Endothelial cell of hepatic sinusoid (primary cell): ENCODE measurements around the gene AHNAK.

ENCODE experiments used
- in situ Hi-C: cut with HindIII; loops from 2 replicates; pipeline ENCODE4 v1.10.0; 2017; ENCODE audit warnings: low sequenced_read_pairs

AHNAK gene

DNA sequence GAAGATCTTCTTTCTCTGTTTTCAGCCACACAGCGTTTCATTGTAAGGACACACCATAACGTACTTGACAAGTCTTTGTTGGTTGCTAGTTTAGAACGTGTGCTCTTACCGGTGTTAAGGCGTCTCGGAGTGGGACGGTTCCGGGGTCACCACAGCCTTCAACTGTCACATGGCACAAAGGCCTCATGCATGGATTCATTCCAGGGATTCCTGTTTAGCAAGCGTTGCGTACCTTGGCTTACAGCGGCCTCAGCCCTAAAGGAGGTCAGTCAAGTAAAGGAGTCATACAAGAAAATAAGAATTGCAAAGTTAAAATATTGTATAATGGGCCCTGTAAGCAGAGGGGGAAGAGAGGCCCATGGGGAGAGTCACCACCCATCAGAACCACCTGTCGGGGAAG is 130.0 kb downstream of the AHNAK start:
- in situ Hi-C loops = no loop called here

DNA sequence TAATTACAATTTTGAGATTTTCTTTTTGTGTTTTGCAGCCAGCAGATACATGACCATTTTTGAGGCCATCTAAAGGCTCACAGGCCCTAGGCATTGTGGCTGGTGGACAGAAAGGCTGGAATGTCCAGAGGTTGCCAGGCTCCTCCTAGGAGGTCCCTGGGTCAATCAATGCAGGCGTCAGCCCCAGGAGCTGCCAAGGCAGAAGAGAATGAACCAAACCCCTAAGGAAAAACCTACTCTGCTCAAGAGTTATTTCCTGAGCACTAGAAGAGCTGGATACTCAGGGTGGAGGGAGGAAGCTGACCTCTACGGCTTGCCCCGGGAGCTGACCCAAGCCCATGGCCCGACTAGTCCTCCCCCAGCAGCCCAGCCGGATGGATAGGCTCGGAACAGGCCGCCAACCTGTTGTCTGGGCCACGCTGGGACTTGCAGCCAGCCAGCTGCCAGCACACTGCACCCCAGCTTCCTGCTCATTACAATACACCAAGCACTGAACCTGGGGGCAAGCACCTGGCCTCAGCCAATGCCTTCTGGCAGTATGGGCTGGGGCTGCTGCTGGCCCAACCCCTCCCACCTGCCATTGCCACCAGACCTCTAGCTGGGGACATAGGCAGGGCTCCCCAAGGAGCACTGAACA is 133.4 kb downstream of the AHNAK start:
- in situ Hi-C loops = no loop called here

GRCh38 chr11:62411524-62411923 is 135.1 kb downstream of the AHNAK start:
- in situ Hi-C loops = no loop called here

- in situ Hi-C loops = no loop called here
Observed at GRCh38 chr11:62410972-62411371, 135.6 kb downstream of the AHNAK start.

DNA sequence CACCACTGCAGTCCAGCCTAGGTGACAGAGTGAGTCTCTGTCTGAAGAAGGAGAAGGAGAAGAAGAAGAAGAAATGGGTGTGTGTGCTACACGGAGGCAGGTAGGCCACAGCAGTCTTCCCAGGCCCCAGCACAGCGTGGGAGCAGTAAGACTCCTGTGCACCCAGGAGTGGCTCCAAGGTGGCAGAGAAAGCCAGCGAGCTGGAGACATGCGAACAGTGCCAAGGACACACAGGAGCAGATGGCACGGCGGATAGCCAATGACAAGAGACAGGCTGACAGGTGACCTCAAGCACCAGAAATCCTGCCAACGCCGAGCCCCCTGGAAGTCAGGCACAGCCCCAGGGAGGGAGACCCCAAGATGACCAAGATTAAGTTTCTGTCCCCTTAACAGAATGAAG is 136.8 kb downstream of the AHNAK start:
- in situ Hi-C loops = no loop called here

- in situ Hi-C loops = no loop called here
Observed at GRCh38 chr11:62406034-62406433, 140.6 kb downstream of the AHNAK start.

- in situ Hi-C loops = no loop called here
Observed at GRCh38 chr11:62404901-62405300, 141.7 kb downstream of the AHNAK start.

DNA sequence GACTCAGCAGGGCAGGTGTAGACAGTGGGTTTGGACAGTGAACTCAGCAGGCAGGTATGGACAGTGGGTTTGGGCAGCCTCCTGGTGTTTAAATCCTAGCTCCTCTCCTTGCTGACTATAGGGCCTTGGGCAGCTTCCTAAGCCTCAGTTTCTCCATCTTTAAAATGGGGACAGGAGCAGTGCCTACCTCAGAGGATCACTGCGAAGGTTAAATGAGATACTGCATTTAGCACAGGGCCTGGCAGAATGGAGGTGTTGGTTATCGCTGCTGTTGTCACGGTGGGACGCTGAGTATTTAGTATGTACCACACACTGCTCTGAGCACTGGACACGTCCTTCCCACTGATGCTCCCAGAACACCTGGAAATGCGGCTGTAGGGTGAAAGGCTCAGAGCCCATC is 142.2 kb downstream of the AHNAK start:
- in situ Hi-C loops = no loop called here

GRCh38 chr11:62402960-62403730 is 143.5 kb downstream of the AHNAK start:
- in situ Hi-C loops = no loop called here

- in situ Hi-C loops = no loop called here
Observed at GRCh38 chr11:62402226-62402959, 144.2 kb downstream of the AHNAK start.

DNA sequence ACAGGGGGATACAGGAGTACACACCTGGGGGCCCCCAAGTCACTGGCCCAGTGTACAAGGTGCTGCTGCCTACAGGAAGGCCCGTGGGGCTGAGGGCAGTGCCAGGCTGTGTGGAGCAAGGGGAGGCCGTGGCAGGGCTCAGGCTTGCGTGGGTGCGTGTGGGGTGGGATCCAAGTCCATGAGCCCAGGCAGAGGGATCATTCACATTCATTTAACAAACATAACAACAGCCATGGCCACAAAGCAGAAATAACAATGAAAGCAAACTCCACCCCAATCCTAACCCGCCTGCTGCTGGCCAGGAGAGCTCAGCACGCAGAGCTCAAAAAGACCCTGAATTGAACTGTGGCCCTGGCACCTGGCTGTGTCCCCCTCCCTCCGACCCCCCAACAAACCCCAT is 144.8 kb downstream of the AHNAK start:
- in situ Hi-C loops = no loop called here

DNA sequence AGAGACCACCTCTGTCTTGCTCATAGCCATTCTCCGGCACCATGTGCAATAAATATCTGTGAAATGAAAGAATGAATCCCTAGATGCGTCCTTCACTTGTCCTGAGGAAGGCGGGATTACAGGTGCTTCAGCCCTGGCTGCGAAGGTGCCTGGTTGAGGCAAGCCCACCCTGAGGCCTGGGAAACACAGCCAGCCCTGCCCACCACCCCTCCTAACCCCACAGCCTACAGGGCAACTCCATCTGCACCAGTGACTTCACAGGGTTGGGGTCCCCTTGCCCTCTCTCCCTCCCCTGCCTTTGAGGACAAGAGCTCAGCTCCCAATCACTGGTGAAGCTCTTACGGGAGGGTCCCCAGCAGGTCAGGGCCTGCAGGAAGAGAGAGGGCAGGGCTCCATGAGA is 145.2 kb downstream of the AHNAK start:
- in situ Hi-C loops = no loop called here

- in situ Hi-C loops = no loop called here
Observed at GRCh38 chr11:62400760-62401159, 145.8 kb downstream of the AHNAK start.

DNA sequence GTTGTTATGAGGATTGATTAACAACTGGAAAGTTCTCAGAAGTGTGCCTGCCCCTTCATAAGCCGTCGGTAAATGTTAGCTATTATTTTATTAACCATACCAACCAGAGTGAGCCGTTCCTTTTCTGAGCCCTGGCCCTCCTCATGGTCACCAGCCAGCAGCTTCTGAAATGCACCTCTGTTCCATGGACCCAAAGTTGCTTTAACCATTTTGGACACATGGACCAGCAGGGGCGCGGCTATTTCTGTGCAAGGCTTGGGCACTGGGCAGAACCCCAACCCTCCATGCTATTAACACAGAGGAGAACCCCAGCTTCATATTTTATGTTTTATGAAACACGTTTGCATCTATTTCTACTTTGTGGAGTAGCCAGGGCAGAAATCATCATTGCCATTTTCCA is 146.3 kb downstream of the AHNAK start:
- in situ Hi-C loops = no loop called here

DNA sequence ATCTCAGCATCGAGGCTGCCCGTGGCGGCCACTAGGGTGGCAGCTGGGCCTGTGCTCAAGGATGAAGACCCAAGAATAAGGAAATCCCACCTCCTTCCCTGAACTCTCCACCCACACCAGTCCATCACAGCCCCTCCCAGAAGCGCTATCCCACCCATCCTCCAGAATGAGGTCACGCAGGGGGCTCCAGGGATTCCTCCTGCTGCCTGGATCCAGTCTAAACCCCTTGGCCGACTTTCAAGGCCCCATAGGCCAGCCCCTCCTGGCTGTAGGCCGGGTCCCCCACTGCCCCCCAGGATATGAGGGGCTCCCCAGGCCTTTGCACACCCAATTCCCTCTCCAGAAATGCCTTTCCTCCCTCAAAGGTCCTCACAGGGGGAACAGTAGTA is 146.7 kb downstream of the AHNAK start:
- in situ Hi-C loops = no loop called here

DNA sequence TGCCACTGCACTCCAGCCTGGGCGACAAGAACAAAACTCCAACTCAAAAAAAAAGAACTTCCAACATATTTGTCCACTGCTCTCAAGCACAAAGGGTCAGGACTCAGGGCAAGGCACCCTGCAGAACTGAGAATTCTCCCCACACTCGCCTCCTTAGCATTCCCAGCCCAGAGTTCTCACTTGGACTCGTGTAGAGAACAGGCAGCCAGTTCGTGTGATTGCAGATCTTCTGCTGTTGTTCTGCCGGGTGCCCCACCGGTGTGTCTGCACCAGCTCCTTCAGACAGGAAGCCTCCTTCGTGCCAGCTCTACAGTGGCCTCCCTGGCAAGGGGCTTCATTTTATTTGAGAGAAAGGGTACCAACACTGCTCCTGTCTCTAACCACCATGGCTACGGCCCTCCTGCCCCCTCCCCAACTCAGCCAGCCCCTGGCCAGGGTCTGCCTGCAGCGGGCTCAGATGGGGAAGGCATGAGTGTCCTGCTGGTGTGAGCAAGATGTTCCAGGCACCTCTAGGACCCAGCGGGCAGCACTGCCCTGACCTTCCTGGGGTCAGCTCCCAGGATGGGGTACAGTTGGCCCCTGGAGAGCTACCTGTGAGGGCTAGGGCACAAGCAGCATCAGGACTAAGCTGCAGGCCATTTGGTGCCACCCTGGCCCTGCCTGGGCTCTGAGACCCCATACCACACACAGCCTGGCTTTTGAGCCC is 147.3 kb downstream of the AHNAK start:
- in situ Hi-C loops = no loop called here

DNA sequence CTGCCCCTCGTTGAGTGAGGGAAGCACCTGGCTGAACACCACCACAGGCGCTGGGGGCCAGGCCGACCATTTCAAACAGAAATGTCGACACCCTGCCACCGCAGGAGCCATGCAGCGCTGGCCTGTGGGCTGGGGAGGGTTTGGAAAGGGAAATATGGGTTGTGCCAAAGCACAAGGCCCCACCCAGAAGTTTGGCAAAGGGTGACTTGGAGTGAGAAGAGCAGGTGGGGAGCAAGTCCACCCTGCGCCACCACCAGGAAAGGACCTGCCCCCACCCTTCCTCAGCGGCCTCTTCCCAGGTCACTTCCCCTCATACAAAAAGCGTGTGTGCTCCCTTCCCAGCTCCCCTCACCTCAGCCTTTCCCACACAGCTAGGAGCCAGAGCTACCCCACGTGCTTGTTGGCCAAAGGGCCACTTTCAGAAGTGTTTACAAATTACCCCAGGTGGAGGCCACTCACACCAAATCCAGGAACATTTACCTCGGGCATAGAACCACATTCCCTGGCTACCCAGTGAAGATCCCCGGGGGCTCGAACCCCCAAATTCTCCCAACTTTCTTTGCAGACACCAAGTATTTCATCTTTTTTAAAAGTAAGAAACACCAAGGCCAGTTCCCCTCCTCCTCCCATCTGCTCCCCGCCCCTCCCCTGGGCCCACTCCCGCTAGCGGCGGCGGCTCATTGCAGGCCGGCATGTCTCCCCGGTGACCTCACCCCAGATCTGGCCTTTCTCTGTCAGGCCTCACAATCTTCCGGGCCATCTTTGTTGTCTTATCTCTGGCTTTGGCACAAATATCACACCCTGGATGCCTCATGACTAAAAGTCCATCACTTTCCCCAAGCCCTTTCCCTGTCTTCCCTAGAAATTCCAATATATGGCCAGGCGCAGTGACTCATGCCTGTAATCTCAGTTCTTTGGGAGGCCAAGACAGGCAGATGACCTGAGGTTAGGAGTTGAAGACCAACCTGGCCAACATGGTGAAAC is 148.3 kb downstream of the AHNAK start:
- in situ Hi-C loops = no loop called here

DNA sequence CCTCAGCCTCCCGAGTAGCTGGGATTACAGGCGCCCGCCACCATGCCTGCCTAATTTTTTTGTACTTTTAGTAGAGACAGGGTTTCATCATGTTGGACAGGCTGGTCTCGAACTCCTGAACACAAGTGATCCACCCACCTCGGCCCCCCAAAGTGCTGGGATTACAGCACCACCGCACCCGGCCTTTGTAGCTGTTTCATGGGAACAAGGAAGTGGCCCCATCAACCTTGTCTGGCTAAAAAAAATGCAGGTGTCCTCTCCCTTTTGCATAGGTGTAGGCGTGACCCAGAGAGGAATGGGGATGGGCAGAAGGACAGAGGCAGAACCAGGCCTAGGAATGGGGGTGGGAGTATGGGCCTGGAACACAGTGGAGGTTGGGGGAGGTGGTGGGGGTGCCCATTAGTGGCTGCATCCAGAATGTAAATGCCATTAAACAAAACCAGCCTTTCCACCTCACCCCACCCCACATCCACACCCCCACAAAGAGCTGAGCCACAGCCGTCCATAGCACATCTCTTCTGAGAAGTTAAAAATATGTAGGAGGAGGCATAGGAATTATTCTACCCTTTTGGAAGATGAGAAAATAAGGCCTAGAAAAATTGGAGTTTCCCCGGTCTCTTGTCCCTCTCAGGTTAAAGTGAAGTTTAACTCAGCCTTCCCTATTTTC is 150.6 kb downstream of the AHNAK start:
- in situ Hi-C loops = no loop called here

DNA sequence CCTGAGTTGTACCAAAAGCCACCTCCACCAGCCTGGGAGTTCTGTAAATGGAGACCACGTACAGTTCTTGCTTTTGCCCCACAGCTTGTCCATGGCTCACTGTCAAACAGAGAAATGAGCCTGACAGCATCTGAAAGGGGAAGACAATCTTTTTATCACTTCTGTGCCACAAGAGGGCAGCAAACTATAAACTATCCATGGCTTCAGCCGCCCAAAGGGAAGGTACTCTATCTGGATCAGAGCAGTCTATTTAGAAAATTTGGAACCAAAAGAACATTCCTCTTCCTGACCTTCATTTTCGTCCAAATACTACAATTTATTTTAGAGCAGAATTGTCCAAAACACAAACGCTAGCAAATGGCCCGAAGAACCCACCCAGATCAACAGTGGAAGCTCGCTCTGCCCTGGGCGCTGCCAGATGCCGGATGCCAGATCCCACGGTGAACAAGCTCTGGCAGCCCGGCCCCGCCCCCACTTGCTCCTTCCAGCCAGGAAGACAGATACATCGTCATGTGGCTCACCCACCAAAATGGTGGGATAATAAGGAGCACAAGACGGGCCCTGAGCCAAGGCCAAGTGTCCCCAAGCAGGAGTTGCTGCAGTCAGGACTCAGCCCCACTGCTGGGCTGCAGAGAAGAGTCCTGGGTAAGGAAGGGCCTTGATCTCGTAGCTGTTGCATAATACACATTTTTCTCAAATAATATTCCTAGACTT is 151.6 kb downstream of the AHNAK start:
- in situ Hi-C loops = no loop called here
